ENCODE measurements around the gene CHST15.

Gene CHST15

GRCh38 chr10:124069341-124070264, 23.8 kb downstream of the CHST15 start:
- H3K9me3 ChIP-seq (ENCODE audit: control insufficient read depth in 5 of 5, low read length in 5 of 5): no peaks in the 10 kb centered on the region
- no peak overlapping the region for H3K4me3 ChIP-seq (ENCODE audit: low read depth in 1 of 5, low read length in 5 of 5)
- H3K36me3 ChIP-seq (ENCODE audit: control insufficient read depth in 5 of 5, insufficient read depth in 5 of 5, low read length in 5 of 5): no peaks in the 10 kb centered on the region
- H3K27me3 ChIP-seq (ENCODE audit: control insufficient read depth in 5 of 5, insufficient read depth in 4 of 5, low read length in 5 of 5): peaks cover 0 to 8% (median 0%) of the 10 kb centered on the region in 5 donors
- H3K4me1 ChIP-seq (ENCODE audit: control insufficient read depth in 5 of 5, insufficient read depth in 5 of 5, low read length in 5 of 5): peaks cover 0 to 37% (median 14%) of the 10 kb centered on the region in 5 donors
- H3K27ac ChIP-seq (ENCODE audit: low read depth, low read length): no peak overlapping the region
- no peak overlapping the region for H3K9ac ChIP-seq (ENCODE audit: low read length in 5 of 5)

DNA sequence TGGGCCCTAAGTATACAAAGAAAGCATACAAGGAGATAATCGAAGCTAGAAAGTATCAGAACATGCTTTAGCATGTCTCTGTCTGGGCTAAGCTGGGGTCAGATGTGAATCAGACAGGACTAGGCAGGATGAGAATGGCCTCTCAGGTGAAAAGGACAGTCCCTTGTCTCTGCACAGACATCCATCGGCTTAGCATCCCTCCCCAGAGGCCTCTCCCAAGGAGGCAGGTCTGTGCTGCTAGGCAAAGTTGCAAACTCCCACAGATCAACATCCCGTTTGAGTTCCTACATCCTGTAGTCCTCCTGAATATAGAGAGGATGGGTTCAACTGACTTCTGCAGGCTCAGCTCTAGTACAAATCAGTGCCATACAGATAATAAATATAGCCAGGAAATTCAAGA, 24.5 kb downstream of the CHST15 start:
- no peak overlapping the region for H3K4me3 ChIP-seq (ENCODE audit: low read depth in 1 of 5, low read length in 5 of 5)
- no peaks in the 10 kb centered on the region for H3K9me3 ChIP-seq (ENCODE audit: control insufficient read depth in 5 of 5, low read length in 5 of 5)
- no peak overlapping the region for H3K27ac ChIP-seq (ENCODE audit: low read depth, low read length)
- peaks cover 0 to 35% (median 14%) of the 10 kb centered on the region in 5 donors for H3K4me1 ChIP-seq (ENCODE audit: control insufficient read depth in 5 of 5, insufficient read depth in 5 of 5, low read length in 5 of 5)
- H3K9ac ChIP-seq (ENCODE audit: low read length in 5 of 5): no peak overlapping the region
- H3K27me3 ChIP-seq (ENCODE audit: control insufficient read depth in 5 of 5, insufficient read depth in 4 of 5, low read length in 5 of 5): peaks cover 0 to 8% (median 0%) of the 10 kb centered on the region in 5 donors
- H3K36me3 ChIP-seq (ENCODE audit: control insufficient read depth in 5 of 5, insufficient read depth in 5 of 5, low read length in 5 of 5): no peaks in the 10 kb centered on the region

DNA sequence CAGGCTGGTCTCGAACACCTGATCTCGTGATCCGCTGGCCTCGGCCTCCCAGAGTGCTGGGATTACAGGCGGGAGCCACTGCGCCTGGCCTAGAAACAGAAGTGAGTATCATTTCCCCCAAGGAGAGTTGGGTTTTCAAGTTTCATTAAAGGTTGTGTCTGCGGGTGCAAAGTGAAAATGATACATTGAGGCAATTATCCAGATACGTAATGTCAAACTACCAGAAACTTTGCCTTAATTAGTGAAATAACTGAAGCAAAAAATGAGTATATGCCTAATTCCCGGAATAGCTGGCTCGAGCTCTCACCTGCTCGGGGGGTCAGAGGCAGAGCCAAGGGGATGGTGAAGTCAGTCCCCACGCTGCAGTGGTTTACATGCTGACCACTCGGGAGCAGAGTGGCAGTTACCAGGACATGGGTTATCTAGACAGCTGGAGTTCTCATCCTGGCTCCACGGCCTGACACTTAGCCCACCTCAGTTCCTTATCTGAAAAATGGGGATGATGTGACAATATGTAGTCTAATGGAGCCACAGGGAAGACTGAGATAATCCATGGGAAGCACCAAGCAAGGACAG, 25.5 kb downstream of the CHST15 start:
- peaks cover 0 to 29% (median 14%) of the 10 kb centered on the region in 5 donors for H3K4me1 ChIP-seq (ENCODE audit: control insufficient read depth in 5 of 5, insufficient read depth in 5 of 5, low read length in 5 of 5)
- H3K27ac ChIP-seq (ENCODE audit: low read depth, low read length): no peak overlapping the region
- H3K36me3 ChIP-seq (ENCODE audit: control insufficient read depth in 5 of 5, insufficient read depth in 5 of 5, low read length in 5 of 5): no peaks in the 10 kb centered on the region

DNA sequence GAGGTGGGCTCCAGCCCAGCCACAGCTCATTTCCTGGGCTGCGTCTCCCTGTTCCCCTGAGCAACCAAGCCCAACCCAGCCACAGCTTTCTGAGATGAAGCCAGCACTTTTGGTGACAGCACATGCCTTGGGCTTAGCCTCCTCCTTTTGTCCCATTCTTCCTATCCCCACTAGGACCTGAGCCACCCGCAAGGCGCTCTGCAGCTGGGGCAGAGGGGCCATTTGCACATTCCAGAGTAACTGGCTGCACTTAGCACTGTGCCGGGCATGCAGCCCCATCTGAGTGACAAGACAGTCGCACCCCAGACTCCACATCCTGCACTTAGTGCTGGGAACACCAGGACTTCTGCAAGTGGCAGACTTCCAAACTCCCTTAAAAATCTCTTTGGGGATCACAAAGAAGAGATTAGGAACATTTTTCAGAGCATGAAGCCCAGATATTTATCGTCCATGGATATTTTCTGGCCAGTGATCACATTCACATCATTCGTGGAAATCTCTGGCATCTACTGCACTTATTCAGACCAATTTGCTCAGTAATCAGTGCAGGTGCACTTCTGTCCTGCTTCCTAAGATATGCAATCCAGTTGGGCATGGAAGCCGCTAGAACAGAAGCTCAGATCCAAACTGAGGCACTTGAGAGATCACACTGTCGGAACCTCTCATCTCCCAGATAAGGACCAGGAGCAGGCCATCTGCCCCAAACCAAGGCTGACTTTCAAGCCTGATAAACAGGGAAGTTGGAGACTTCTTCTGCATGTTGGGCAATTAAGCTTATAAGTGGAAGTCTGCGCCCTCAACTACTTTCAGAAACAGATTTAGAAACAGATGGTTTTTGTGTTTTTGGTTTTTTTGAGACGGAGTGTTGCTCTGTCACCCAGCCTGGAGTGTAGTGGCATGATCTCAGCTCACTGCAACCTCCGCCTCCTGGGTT, 26.4 kb downstream of the CHST15 start:
- no peak overlapping the region for H3K27ac ChIP-seq (ENCODE audit: low read depth, low read length)
- H3K9ac ChIP-seq (ENCODE audit: low read length in 5 of 5): no peak overlapping the region
- no peaks in the 10 kb centered on the region for H3K9me3 ChIP-seq (ENCODE audit: control insufficient read depth in 5 of 5, low read length in 5 of 5)
- no peaks in the 10 kb centered on the region for H3K36me3 ChIP-seq (ENCODE audit: control insufficient read depth in 5 of 5, insufficient read depth in 5 of 5, low read length in 5 of 5)
- peaks cover 0 to 5% (median 0%) of the 10 kb centered on the region in 5 donors for H3K27me3 ChIP-seq (ENCODE audit: control insufficient read depth in 5 of 5, insufficient read depth in 4 of 5, low read length in 5 of 5)
- H3K4me3 ChIP-seq (ENCODE audit: low read depth in 1 of 5, low read length in 5 of 5): no peak overlapping the region
- H3K4me1 ChIP-seq (ENCODE audit: control insufficient read depth in 5 of 5, insufficient read depth in 5 of 5, low read length in 5 of 5): peaks cover 0 to 29% (median 14%) of the 10 kb centered on the region in 5 donors

More for the DNA sequence above, 25.5 kb downstream of the CHST15 start:
- peaks cover 0 to 6% (median 0%) of the 10 kb centered on the region in 5 donors for H3K27me3 ChIP-seq (ENCODE audit: control insufficient read depth in 5 of 5, insufficient read depth in 4 of 5, low read length in 5 of 5)
- no peaks in the 10 kb centered on the region for H3K9me3 ChIP-seq (ENCODE audit: control insufficient read depth in 5 of 5, low read length in 5 of 5)
- no peak overlapping the region for H3K9ac ChIP-seq (ENCODE audit: low read length in 5 of 5)
- H3K4me3 ChIP-seq (ENCODE audit: low read depth in 1 of 5, low read length in 5 of 5): no peak overlapping the region

GRCh38 chr10:124066126-124066700, 27.2 kb downstream of the CHST15 start:
- H3K9me3 ChIP-seq (ENCODE audit: control insufficient read depth in 5 of 5, low read length in 5 of 5): no peaks in the 10 kb centered on the region
- H3K9ac ChIP-seq (ENCODE audit: low read length in 5 of 5): no peak overlapping the region
- peaks cover 0 to 5% (median 0%) of the 10 kb centered on the region in 5 donors for H3K27me3 ChIP-seq (ENCODE audit: control insufficient read depth in 5 of 5, insufficient read depth in 4 of 5, low read length in 5 of 5)
- no peak overlapping the region for H3K4me3 ChIP-seq (ENCODE audit: low read depth in 1 of 5, low read length in 5 of 5)
- H3K4me1 ChIP-seq (ENCODE audit: control insufficient read depth in 5 of 5, insufficient read depth in 5 of 5, low read length in 5 of 5): peaks cover 0 to 29% (median 14%) of the 10 kb centered on the region in 5 donors
- no peak overlapping the region for H3K27ac ChIP-seq (ENCODE audit: low read depth, low read length)
- no peaks in the 10 kb centered on the region for H3K36me3 ChIP-seq (ENCODE audit: control insufficient read depth in 5 of 5, insufficient read depth in 5 of 5, low read length in 5 of 5)

GRCh38 chr10:124065382-124066125, 27.8 kb downstream of the CHST15 start:
- peaks cover 0 to 5% (median 0%) of the 10 kb centered on the region in 5 donors for H3K27me3 ChIP-seq (ENCODE audit: control insufficient read depth in 5 of 5, insufficient read depth in 4 of 5, low read length in 5 of 5)

GRCh38 chr10:124064676-124065075, 28.7 kb downstream of the CHST15 start:
- H3K36me3 ChIP-seq (ENCODE audit: control insufficient read depth in 5 of 5, insufficient read depth in 5 of 5, low read length in 5 of 5): no peaks in the 10 kb centered on the region
- H3K27me3 ChIP-seq (ENCODE audit: control insufficient read depth in 5 of 5, insufficient read depth in 4 of 5, low read length in 5 of 5): peaks cover 0 to 5% (median 0%) of the 10 kb centered on the region in 5 donors
- H3K27ac ChIP-seq (ENCODE audit: low read depth, low read length): no peak overlapping the region
- no peak overlapping the region for H3K4me3 ChIP-seq (ENCODE audit: low read depth in 1 of 5, low read length in 5 of 5)
- H3K9me3 ChIP-seq (ENCODE audit: control insufficient read depth in 5 of 5, low read length in 5 of 5): no peaks in the 10 kb centered on the region
- peaks cover 0 to 29% (median 14%) of the 10 kb centered on the region in 5 donors for H3K4me1 ChIP-seq (ENCODE audit: control insufficient read depth in 5 of 5, insufficient read depth in 5 of 5, low read length in 5 of 5)
- H3K9ac ChIP-seq (ENCODE audit: low read length in 5 of 5): no peak overlapping the region

More at GRCh38 chr10:124065382-124066125, 27.8 kb downstream of the CHST15 start:
- Histone ChIP-seq H3K9ac (ENCODE audit: low read length in 5 of 5) (no peak overlapping the region), H3K4me3 (ENCODE audit: low read depth in 1 of 5, low read length in 5 of 5) (no peak overlapping the region), H3K9me3 (ENCODE audit: control insufficient read depth in 5 of 5, low read length in 5 of 5) (no peaks in the 10 kb centered on the region), H3K36me3 (ENCODE audit: control insufficient read depth in 5 of 5, insufficient read depth in 5 of 5, low read length in 5 of 5) (no peaks in the 10 kb centered on the region), H3K4me1 (ENCODE audit: control insufficient read depth in 5 of 5, insufficient read depth in 5 of 5, low read length in 5 of 5) (peaks cover 0 to 29% (median 14%) of the 10 kb centered on the region in 5 donors), H3K27ac (ENCODE audit: low read depth, low read length) (no peak overlapping the region)

GRCh38 chr10:124063750-124064603, 29.4 kb downstream of the CHST15 start:
- H3K27me3 ChIP-seq (ENCODE audit: control insufficient read depth in 5 of 5, insufficient read depth in 4 of 5, low read length in 5 of 5): peaks cover 0 to 5% (median 0%) of the 10 kb centered on the region in 5 donors
- H3K36me3 ChIP-seq (ENCODE audit: control insufficient read depth in 5 of 5, insufficient read depth in 5 of 5, low read length in 5 of 5): no peaks in the 10 kb centered on the region
- H3K9me3 ChIP-seq (ENCODE audit: control insufficient read depth in 5 of 5, low read length in 5 of 5): no peaks in the 10 kb centered on the region
- H3K4me3 ChIP-seq (ENCODE audit: low read depth in 1 of 5, low read length in 5 of 5): no peak overlapping the region
- H3K27ac ChIP-seq (ENCODE audit: low read depth, low read length): no peak overlapping the region
- H3K9ac ChIP-seq (ENCODE audit: low read length in 5 of 5): no peak overlapping the region
- peaks cover 0 to 29% (median 14%) of the 10 kb centered on the region in 5 donors for H3K4me1 ChIP-seq (ENCODE audit: control insufficient read depth in 5 of 5, insufficient read depth in 5 of 5, low read length in 5 of 5)
